NB4 (cell line): Measurements from ENCODE around the gene SCAMP3.
A peak's percentile ranks its signal among the peaks of the same experiment; 100 is the strongest.

Experiments
- DNase-seq: peaks from one replicate; pipeline ENCODE4 v3.0.0; 2010; ENCODE audit warnings: low read depth
- H3K4me3 ChIP-seq: one replicate; pipeline ENCODE4 v1.5.1; 2011; ENCODE audit warnings: mild to moderate bottlenecking, low read depth, low read length, moderate library complexity
- MYC ChIP-seq: IDR thresholded peaks from 2 replicates; pipeline ENCODE4 v1.6.1; 2011; ENCODE audit warnings: low read depth, low read length
- POLR2A ChIP-seq: IDR thresholded peaks from 2 replicates; pipeline ENCODE4 v1.6.1; 2011; ENCODE audit warnings: mild to moderate bottlenecking; ENCODE audit not compliant: insufficient read length; ENCODE audit errors: extremely low read depth
- TF ChIP-seq, protein P1 (sequence below): IDR thresholded peaks from 2 replicates; pipeline ENCODE4 v1.6.1; 2011; ENCODE audit warnings: low read depth, low read length
- TF ChIP-seq, protein P2 (sequence below): IDR thresholded peaks from one replicate; pipeline ENCODE4 v1.5.1; 2012; ENCODE audit warnings: low read depth, low read length

The SCAMP3 gene

DNA sequence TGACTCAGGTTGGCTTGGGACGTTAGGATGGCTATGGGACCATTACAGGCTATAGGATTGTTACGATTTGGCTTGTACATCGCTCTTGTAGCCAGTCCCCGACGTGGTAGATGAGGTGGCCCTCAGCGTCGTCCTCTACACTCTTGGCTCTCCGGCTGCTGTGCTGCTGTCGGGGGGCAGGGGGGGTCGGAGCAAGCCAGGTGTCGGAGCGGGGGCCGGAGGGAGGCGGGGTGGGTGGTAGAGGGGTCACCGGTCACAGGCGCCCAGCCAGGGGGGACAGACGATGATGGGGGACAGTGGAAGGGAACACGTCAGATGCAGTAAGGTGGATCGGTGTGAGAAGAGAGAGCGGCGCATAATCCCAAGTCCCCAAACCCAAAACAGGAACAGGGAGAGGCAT lies 6.5 kb upstream of the SCAMP3 start:
- no peak overlapping the region for H3K4me3 ChIP-seq
- DNase-seq: no peak
- TF ChIP-seq POLR2A (no peak), MYC (no peak)
- TF ChIP-seq, protein P1, sequence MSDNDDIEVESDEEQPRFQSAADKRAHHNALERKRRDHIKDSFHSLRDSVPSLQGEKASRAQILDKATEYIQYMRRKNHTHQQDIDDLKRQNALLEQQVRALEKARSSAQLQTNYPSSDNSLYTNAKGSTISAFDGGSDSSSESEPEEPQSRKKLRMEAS: no peak
- TF ChIP-seq, protein P2, sequence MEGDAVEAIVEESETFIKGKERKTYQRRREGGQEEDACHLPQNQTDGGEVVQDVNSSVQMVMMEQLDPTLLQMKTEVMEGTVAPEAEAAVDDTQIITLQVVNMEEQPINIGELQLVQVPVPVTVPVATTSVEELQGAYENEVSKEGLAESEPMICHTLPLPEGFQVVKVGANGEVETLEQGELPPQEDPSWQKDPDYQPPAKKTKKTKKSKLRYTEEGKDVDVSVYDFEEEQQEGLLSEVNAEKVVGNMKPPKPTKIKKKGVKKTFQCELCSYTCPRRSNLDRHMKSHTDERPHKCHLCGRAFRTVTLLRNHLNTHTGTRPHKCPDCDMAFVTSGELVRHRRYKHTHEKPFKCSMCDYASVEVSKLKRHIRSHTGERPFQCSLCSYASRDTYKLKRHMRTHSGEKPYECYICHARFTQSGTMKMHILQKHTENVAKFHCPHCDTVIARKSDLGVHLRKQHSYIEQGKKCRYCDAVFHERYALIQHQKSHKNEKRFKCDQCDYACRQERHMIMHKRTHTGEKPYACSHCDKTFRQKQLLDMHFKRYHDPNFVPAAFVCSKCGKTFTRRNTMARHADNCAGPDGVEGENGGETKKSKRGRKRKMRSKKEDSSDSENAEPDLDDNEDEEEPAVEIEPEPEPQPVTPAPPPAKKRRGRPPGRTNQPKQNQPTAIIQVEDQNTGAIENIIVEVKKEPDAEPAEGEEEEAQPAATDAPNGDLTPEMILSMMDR: no peak

DNA sequence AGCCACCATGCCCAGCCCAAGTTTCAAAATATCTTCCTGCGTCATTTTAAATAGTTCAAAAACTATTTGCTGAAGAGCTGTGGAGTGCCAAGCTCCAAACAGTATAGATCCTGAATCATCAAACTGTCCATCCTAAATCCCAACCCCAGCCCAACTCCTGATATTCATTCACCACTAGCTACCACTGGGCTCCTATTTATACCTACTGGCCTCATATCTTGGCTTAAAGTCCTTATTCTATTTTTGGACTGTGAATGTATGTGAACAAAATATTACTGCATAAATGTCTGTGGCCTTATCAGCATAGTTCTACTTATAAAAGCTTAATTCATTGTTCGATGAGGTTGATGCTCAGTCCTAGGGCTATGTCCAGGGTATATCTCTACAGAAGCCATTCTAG lies 5.2 kb upstream of the SCAMP3 start:
- no peak overlapping the region for H3K4me3 ChIP-seq
- DNase-seq: no peak
- TF ChIP-seq, protein P1: no peak
- TF ChIP-seq, protein P2: no peak
- TF ChIP-seq MYC (no peak), POLR2A (no peak)

DNA sequence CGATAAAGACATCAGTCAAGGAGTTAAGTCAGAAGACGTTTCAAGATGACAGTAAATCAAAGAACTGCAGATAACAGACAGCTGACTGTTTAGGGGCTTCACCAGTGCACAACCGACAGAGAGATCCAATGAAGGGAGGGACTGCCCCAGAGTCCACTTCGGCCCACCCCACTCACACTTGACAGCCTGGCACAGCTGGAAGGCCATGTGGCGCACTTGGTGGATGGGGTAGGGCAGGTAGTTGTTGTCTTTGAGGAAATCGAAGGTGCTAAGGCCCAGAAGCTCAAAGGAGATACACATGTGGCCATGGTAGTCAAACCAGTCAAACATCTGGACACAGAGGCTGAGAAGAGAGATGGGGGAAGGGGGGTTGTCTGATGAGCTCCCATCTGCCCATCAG lies 4.4 kb upstream of the SCAMP3 start:
- H3K4me3 ChIP-seq: no peak overlapping the region
- TF ChIP-seq, protein P2: no peak
- TF ChIP-seq MYC (no peak), POLR2A (no peak)
- TF ChIP-seq, protein P1: no peak
- no peak for DNase-seq

DNA sequence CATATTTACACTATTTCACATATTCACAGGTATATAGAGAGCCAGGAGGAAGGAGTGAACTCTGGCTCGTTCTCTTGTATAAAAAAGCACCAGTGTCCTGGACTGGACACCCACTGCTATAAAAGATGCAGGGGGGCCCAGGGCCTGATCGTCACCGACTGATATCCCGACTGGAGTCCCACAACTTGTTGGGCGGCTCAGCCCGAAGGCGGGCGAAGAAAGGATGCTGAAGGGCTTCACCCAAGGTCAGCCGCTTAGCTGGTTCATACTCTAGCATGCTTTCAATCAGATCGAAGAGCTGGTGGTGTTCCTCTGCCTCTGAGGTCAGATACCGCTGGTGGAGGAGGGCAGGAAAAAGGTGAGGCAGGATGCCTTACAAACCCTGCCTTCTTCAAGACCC lies 907 bp upstream of the SCAMP3 start:
- no peak overlapping the region for H3K4me3 ChIP-seq
- TF ChIP-seq, protein P2: no peak
- no peak for TF ChIP-seq POLR2A
- TF ChIP-seq, protein P1: no peak
- TF ChIP-seq MYC: no peak
- DNase-seq: no peak

DNA sequence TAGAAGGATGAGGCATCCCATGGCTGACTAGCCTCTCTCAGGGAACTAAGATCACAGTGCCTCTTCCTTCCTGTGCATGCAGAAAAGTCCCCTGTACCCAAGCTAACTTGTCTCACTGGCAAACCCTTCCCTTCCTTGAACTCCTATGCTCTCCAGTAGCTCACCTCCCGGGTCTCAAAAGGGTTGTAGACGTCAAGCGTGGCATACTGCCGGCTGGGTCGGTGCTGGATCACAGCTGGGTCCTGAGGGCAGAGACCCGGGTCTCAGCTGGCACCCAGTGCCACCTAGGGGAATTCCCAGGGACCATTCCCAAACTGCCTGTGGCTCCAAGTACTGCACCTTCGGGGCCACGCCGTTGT lies 688 bp downstream of the SCAMP3 start:
- no peak for TF ChIP-seq MYC
- no peak for TF ChIP-seq POLR2A
- TF ChIP-seq, protein P1: no peak
- TF ChIP-seq, protein P2: no peak
- DNase-seq: peak; percentile 46
- H3K4me3 ChIP-seq: peak overlapping the region; percentile 89

DNA sequence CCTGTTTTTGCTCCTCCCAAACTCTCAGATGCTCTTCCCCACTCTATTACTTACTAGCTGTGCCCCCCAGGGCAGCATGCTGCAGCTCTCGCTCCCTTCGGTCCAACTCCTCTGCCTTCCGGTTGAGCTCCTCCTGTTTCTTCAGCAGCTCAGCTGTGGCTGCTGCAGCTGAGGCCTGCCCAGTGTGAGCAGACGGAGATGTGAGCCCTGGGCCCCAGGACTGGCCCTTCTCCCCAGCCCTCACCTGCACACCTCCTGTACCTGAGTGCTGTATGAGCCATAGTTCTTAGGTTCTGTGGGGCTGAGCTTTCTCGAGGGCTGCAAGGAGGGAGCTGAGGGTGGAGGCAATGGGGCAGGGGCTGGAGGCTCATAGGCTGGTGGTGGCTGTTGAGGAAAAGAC lies 1.9 kb downstream of the SCAMP3 start:
- no peak for DNase-seq
- TF ChIP-seq, protein P2: no peak
- TF ChIP-seq POLR2A: no peak
- TF ChIP-seq, protein P1: no peak
- no peak for TF ChIP-seq MYC
- H3K4me3 ChIP-seq: peak overlapping the region; percentile 89
